H9 (cell line): ENCODE results near the gene TBX1. TPM values are rescaled to one million over a fixed set of nuclear protein-coding genes. Genes with fewer than 3 reads are reported as not detected.

ENCODE experiments used
- DNase-seq: peaks from one replicate; pipeline ENCODE4 v3.0.0-alpha.2; 2017
- H2AFZ ChIP-seq: one replicate; pipeline ENCODE4 v1.6.1; 2013; ENCODE audit warnings: mild to moderate bottlenecking, low read length, control low read depth, moderate library complexity
- H2AK5ac ChIP-seq: 2 replicates; pipeline ENCODE4 v1.6.1; 2013; ENCODE audit warnings: low read length, control low read depth, mixed read lengths; ENCODE audit not compliant: insufficient read length
- H2BK120ac ChIP-seq: one replicate; pipeline ENCODE4 v1.6.1; 2013; ENCODE audit warnings: low read depth, mild to moderate bottlenecking, low read length, control low read depth, inconsistent platforms; ENCODE audit not compliant: poor library complexity, severe bottlenecking
- H2BK12ac ChIP-seq: 2 replicates; pipeline ENCODE4 v1.6.1; 2013; ENCODE audit warnings: low read length, control low read depth, mixed read lengths, low read depth; ENCODE audit not compliant: insufficient read length
- H2BK15ac ChIP-seq: 2 replicates; pipeline ENCODE4 v1.6.1; 2013; ENCODE audit warnings: low read depth, low read length, control low read depth
- H2BK20ac ChIP-seq: one replicate; pipeline ENCODE4 v1.6.1; 2013; ENCODE audit warnings: low read depth, mild to moderate bottlenecking, low read length, control low read depth, inconsistent platforms; ENCODE audit not compliant: poor library complexity, severe bottlenecking
- H2BK5ac ChIP-seq: 2 replicates; pipeline ENCODE4 v1.6.1; 2013; ENCODE audit warnings: low read length, control low read depth, mixed read lengths; ENCODE audit not compliant: insufficient read length
- H3K14ac ChIP-seq: 2 replicates; pipeline ENCODE4 v1.6.1; 2013; ENCODE audit warnings: low read length, control low read depth; ENCODE audit not compliant: insufficient read depth
- H3K18ac ChIP-seq: 2 replicates; pipeline ENCODE4 v1.6.1; 2013; ENCODE audit warnings: low read depth, mild to moderate bottlenecking, mixed read lengths, low read length, control low read depth; ENCODE audit not compliant: insufficient read length
- H3K23ac ChIP-seq: 2 replicates; pipeline ENCODE4 v1.6.1; 2013; ENCODE audit warnings: low read length, control low read depth, mixed read lengths, low read depth; ENCODE audit not compliant: insufficient read length
- H3K23me2 ChIP-seq: 2 replicates; pipeline ENCODE4 v1.6.1; 2013; ENCODE audit warnings: low read depth, mild to moderate bottlenecking, mixed read lengths, low read length, control low read depth; ENCODE audit not compliant: insufficient read length, poor library complexity, severe bottlenecking
- H3K27ac ChIP-seq: 2 replicates; pipeline ENCODE4 v1.5.1; 2013; ENCODE audit warnings: low read length, control low read depth, mixed read lengths, low read depth; ENCODE audit not compliant: insufficient read length
- H3K27me3 ChIP-seq: 2 replicates; pipeline ENCODE4 v1.6.1; 2013; ENCODE audit warnings: low read length, control low read depth, inconsistent platforms; ENCODE audit not compliant: insufficient read depth
- H3K4ac ChIP-seq: 2 replicates; pipeline ENCODE4 v1.6.1; 2013; ENCODE audit warnings: low read depth, mild to moderate bottlenecking, control low read depth, inconsistent platforms, low read length, moderate library complexity
- H3K4me1 ChIP-seq: 2 replicates; pipeline ENCODE4 v1.6.1; 2013; ENCODE audit warnings: low read length, control low read depth, inconsistent platforms; ENCODE audit not compliant: insufficient read depth
- H3K4me2 ChIP-seq: 2 replicates; pipeline ENCODE4 v1.6.1; 2013; ENCODE audit warnings: low read length, control low read depth, mixed read lengths; ENCODE audit not compliant: insufficient read length, insufficient read depth
- H3K56ac ChIP-seq: 2 replicates; pipeline ENCODE4 v1.6.1; 2013; ENCODE audit warnings: low read depth, mild to moderate bottlenecking, mixed read lengths, low read length, control low read depth; ENCODE audit not compliant: insufficient read length
- H3K79me1 ChIP-seq: 2 replicates; pipeline ENCODE4 v1.6.1; 2013; ENCODE audit warnings: low read depth, mild to moderate bottlenecking, moderate library complexity, low read length, control low read depth, inconsistent platforms; ENCODE audit not compliant: insufficient read depth, poor library complexity, severe bottlenecking
- H3K79me2 ChIP-seq: 2 replicates; pipeline ENCODE4 v1.6.1; 2013; ENCODE audit warnings: low read length, control low read depth, inconsistent platforms; ENCODE audit not compliant: insufficient read depth
- H3K9ac ChIP-seq: 2 replicates; pipeline ENCODE4 v1.6.1; 2013; ENCODE audit warnings: low read length, control low read depth, mixed read lengths; ENCODE audit not compliant: insufficient read length; ENCODE audit errors: extremely low read depth
- H3K9me3 ChIP-seq: one replicate; pipeline ENCODE4 v1.6.1; 2013; ENCODE audit warnings: low read depth, low read length, inconsistent platforms; ENCODE audit not compliant: control insufficient read depth
- H3T11ph ChIP-seq: one replicate; pipeline ENCODE4 v1.6.1; 2013; ENCODE audit warnings: mild to moderate bottlenecking, low read length, control low read depth, inconsistent platforms
- H4K20me1 ChIP-seq: one replicate; pipeline ENCODE4 v1.6.1; 2013; ENCODE audit not compliant: control insufficient read depth, insufficient read length, insufficient read depth
- H4K5ac ChIP-seq: 2 replicates; pipeline ENCODE4 v1.6.1; 2013; ENCODE audit warnings: low read depth, mild to moderate bottlenecking, mixed read lengths, low read length, control low read depth; ENCODE audit not compliant: insufficient read length
- H4K8ac ChIP-seq: replicated peaks from 2 replicates; pipeline ENCODE4 v1.6.1; 2013; ENCODE audit warnings: low read length, control low read depth, mixed read lengths, low read depth; ENCODE audit not compliant: insufficient read length
- H4K91ac ChIP-seq: 2 replicates; pipeline ENCODE4 v1.6.1; 2013; ENCODE audit warnings: low read depth, mild to moderate bottlenecking, moderate library complexity, mixed read lengths, low read length, control low read depth; ENCODE audit not compliant: insufficient read length
- H3K27ac Mint-ChIP-seq, 3 experiments: 2 replicates in 2 of 3; 3 replicates in 1 of 3; pipeline ENCODE4 v1.8.0; 2020 to 2021; ENCODE audit warnings: mixed read lengths in 3 of 3, mild to moderate bottlenecking in 1 of 3, moderate library complexity in 1 of 3
- H3K27me3 Mint-ChIP-seq: 2 replicates; pipeline ENCODE4 v1.8.0; 2021; ENCODE audit warnings: low read depth, mild to moderate bottlenecking, moderate library complexity, mixed read lengths
- H3K36me3 Mint-ChIP-seq, 3 experiments: 2 replicates in 2 of 3; 3 replicates in 1 of 3; pipeline ENCODE4 v1.8.0; 2020 to 2021; ENCODE audit warnings: low read depth in 3 of 3, mixed read lengths in 3 of 3; ENCODE audit not compliant: insufficient read depth in 1 of 3
- H3K4me1 Mint-ChIP-seq, 2 experiments: 2 replicates each; pipeline ENCODE4 v1.8.0; 2020; ENCODE audit warnings: mixed read lengths in 2 of 2
- H3K4me3 Mint-ChIP-seq, 2 experiments: 2 replicates in 1 of 2; 3 replicates in 1 of 2; pipeline ENCODE4 v1.8.0; 2020 to 2021; ENCODE audit warnings: mild to moderate bottlenecking in 2 of 2, mixed read lengths in 2 of 2, moderate library complexity in 1 of 2
- H3K9me3 Mint-ChIP-seq, 2 experiments: 2 replicates in 1 of 2; 3 replicates in 1 of 2; pipeline ENCODE4 v1.8.0; 2020; ENCODE audit warnings: mild to moderate bottlenecking in 2 of 2, mixed read lengths in 2 of 2, moderate library complexity in 1 of 2
- CTCF ChIP-seq: fragments of 200-600 bp; sonication (generic); conservative IDR thresholded peaks from 3 replicates; pipeline ENCODE4 v1.8.0; 2021; ENCODE audit warnings: antibody characterized with exemption, mild to moderate bottlenecking
- WGBS: extraction: QIAGEN DNeasy Blood & Tissue Kit; methylation state at CpG from one replicate; pipeline ENCODE4 v1.1.7; 2013; ENCODE audit warnings: missing lambda C conversion rate, low lambda C conversion rate, mixed read lengths; ENCODE audit not compliant: insufficient read length; ENCODE audit errors: extremely low coverage; 5-methylcytosine and 5-hydroxymethylcytosine counted together
- total RNA-seq: library from RNA; stranded (reverse); gene quantifications from 2 replicates; pipeline ENCODE4 v1.2.1, GENCODE V29; 2021

The TBX1 gene
- total RNA-seq, 1 experiment from 2014 or later, result 2.2 TPM

GRCh38 chr22:19784384-19785175 is 24.0 kb downstream of the TBX1 start:
- no peak overlapping the region for H3K4ac ChIP-seq
- H4K5ac ChIP-seq, result no peak overlapping the region
- H3K79me2 ChIP-seq, result no peaks in the 10 kb centered on the region
- no peak for TF ChIP-seq CTCF
- H4K91ac ChIP-seq, result no peak overlapping the region
- peaks cover 3% of the 10 kb centered on the region for H4K20me1 ChIP-seq
- H3K56ac ChIP-seq, result no peak overlapping the region
- H2BK20ac ChIP-seq, result no peak overlapping the region
- Mint-ChIP-seq H3K36me3 (peaks cover 0 to 1% (median 0%) of the 10 kb centered on the region in 3 experiments; a peak in 2 of 7 replicates), H3K27ac (no peak overlapping the region), H3K9me3 (no peaks in the 10 kb centered on the region; a peak in 1 of 5 replicates), H3K4me3 (no peak overlapping the region), H3K27me3 (peaks cover 17% of the 10 kb centered on the region), H3K4me1 (peaks cover 10 to 15% of the 10 kb centered on the region in 2 experiments; a peak in 3 of 4 replicates)
- H3T11ph ChIP-seq, result no peak overlapping the region
- no peak overlapping the region for H2BK15ac ChIP-seq
- no peak overlapping the region for H3K18ac ChIP-seq
- DNase-seq, result no peak
- H2BK5ac ChIP-seq, result no peak overlapping the region
- no peaks in the 10 kb centered on the region for H3K9me3 ChIP-seq
- H3K27me3 ChIP-seq, result no peaks in the 10 kb centered on the region
- H3K23me2 ChIP-seq, result no peaks in the 10 kb centered on the region
- no peak overlapping the region for H4K8ac ChIP-seq
- no peak overlapping the region for H3K4me2 ChIP-seq
- no peak overlapping the region for H2BK12ac ChIP-seq
- H2BK120ac ChIP-seq, result no peak overlapping the region
- no peak overlapping the region for H3K23ac ChIP-seq
- no CpG with 5 or more reads among the region's 33 CpGs for WGBS
- H3K14ac ChIP-seq, result no peak overlapping the region; the same call in 1 of the 2 replicates
- H3K79me1 ChIP-seq, result no peaks in the 10 kb centered on the region
- no peaks in the 10 kb centered on the region for H3K4me1 ChIP-seq
- H2AK5ac ChIP-seq, result no peak overlapping the region
- H3K27ac ChIP-seq, result no peak overlapping the region
- H2AFZ ChIP-seq, result no peak overlapping the region
- no peak overlapping the region for H3K9ac ChIP-seq
